Skeletal muscle tissue (tissue), 4 donors: ENCODE results near the gene HCRTR1. TPM values are rescaled to one million over a fixed set of nuclear protein-coding genes. Genes with fewer than 3 reads are reported as not detected.

ENCODE experiments used
- H3K27ac ChIP-seq: one replicate; pipeline ENCODE4 v1.7.0; 2013; ENCODE audit warnings: mild to moderate bottlenecking, low read depth, low read length, inconsistent platforms
- H3K27me3 ChIP-seq, 3 donors: one replicate each; pipeline ENCODE4 v1.7.0; 2013; ENCODE audit warnings: low read length in 3 of 3; ENCODE audit not compliant: control insufficient read depth in 3 of 3, insufficient read depth in 3 of 3
- H3K36me3 ChIP-seq, 3 donors: one replicate each; pipeline ENCODE4 v1.7.0; 2013; ENCODE audit warnings: low read length in 3 of 3; ENCODE audit not compliant: control insufficient read depth in 3 of 3, insufficient read depth in 3 of 3
- H3K4me1 ChIP-seq, 3 donors: one replicate each; pipeline ENCODE4 v1.7.0; 2013; ENCODE audit warnings: low read length in 3 of 3, mild to moderate bottlenecking in 3 of 3; ENCODE audit not compliant: control insufficient read depth in 3 of 3, insufficient read depth in 3 of 3
- H3K4me3 ChIP-seq, 3 donors: one replicate each; pipeline ENCODE4 v1.7.0; 2013; ENCODE audit warnings: low read length in 3 of 3
- H3K9ac ChIP-seq, 3 donors: one replicate each; pipeline ENCODE4 v1.7.0; 2013; ENCODE audit warnings: low read length in 3 of 3, mild to moderate bottlenecking in 3 of 3, moderate library complexity in 2 of 3, low read depth in 1 of 3
- H3K9me3 ChIP-seq, 3 donors: one replicate each; pipeline ENCODE4 v1.7.0; 2013; ENCODE audit warnings: low read length in 3 of 3; ENCODE audit not compliant: control insufficient read depth in 3 of 3
- total RNA-seq: library from RNA; depleted of rRNA; stranded (reverse); fragments of >200 nt; gene quantifications from one replicate; pipeline ENCODE4 v1.2.3, GENCODE V29; 2014
- donor health status: Osteomylitis.

The HCRTR1 gene
- total RNA-seq, 1 donor from 2014 or later, result not detected

GRCh38 chr1:31647106-31647505, 29.6 kb downstream of the HCRTR1 start:
- no peaks in the 10 kb centered on the region for H3K9me3 ChIP-seq
- peaks cover 0 to 4% (median 3%) of the 10 kb centered on the region in 3 donors for H3K36me3 ChIP-seq
- no peak overlapping the region for H3K4me3 ChIP-seq
- H3K9ac ChIP-seq, result no peak overlapping the region
- no peaks in the 10 kb centered on the region for H3K27me3 ChIP-seq
- H3K27ac ChIP-seq, result no peak overlapping the region
- H3K4me1 ChIP-seq, result peaks cover 26 to 36% (median 33%) of the 10 kb centered on the region in 3 donors

DNA sequence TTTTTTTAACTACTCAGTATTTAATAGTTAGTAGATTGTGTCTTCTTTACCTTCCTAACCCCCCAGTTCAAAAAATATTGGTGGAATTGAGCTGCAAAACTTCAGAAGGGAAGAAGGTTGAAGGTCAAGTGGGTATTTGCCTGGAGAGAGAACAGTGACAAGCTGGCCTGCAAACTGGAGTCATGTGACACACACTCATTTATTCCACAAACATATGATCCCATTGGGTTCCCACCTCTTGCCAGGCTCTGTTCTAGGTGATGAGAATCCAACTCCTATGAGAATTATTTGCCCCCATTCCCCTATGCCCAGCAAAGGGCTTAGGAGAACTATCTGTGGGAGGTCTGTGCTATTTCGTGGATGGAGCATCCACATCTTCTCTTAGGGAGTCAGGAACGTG, 30.7 kb downstream of the HCRTR1 start:
- H3K4me1 ChIP-seq, result peaks cover 20 to 28% (median 24%) of the 10 kb centered on the region in 3 donors
- no peak overlapping the region for H3K9ac ChIP-seq
- H3K27ac ChIP-seq, result peak overlapping the region; percentile 48
- H3K36me3 ChIP-seq, result peaks cover 0 to 5% (median 2%) of the 10 kb centered on the region in 3 donors
- H3K27me3 ChIP-seq, result no peaks in the 10 kb centered on the region
- H3K4me3 ChIP-seq, result no peak overlapping the region
- no peaks in the 10 kb centered on the region for H3K9me3 ChIP-seq

GRCh38 chr1:31648641-31649357, 31.3 kb downstream of the HCRTR1 start:
- H3K36me3 ChIP-seq, result peaks cover 0 to 6% (median 4%) of the 10 kb centered on the region in 3 donors
- H3K9ac ChIP-seq, result no peak overlapping the region
- no peaks in the 10 kb centered on the region for H3K9me3 ChIP-seq
- H3K4me1 ChIP-seq, result peaks cover 14 to 22% (median 18%) of the 10 kb centered on the region in 3 donors
- peak overlapping the region; percentile 48 for H3K27ac ChIP-seq
- H3K4me3 ChIP-seq, result no peak overlapping the region
- no peaks in the 10 kb centered on the region for H3K27me3 ChIP-seq

DNA sequence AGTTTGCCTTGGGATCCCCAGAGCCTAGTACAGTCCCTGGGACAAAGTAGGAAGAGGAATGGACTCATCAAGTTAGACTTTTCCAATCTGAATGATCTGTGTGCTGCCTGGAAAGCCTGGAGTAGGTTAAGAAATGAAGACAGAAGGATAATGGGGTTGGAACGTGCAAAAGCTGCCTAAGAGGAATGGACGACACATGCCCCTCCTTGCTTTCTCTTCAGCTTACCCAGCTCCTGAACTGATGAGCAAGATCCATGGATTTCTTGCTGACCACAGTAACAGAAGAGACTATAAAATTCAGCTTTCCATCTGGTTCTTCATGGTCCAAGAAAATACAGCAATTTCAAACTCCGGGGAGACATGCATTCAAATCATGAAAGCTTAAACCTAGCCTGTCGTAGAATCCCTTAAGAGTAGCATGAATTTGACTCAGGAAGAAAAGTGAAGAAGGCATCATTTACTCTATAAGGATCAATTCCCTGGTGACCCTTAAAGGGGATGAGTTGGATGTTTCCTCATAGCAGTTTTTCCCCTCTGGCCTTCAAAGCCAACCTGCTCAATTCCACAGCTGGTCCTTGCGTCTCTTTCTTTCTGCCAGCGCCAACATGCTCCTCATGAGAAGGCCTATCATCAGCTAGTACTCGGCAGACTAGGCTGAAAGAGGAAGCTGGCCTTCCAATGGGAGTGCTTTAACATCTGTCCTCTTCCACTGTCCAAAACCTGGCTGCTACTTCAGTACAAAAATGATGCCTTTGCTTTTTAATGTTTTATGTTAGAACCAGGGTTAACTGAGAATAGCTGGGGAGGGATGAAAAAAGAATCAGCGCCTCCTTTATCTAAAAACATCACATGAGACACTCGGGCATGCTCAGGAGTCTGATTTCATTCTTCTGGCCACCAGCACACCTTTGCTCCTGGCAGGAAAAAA, 32.9 kb downstream of the HCRTR1 start:
- Histone ChIP-seq H3K4me1 (peaks cover 9 to 15% (median 12%) of the 10 kb centered on the region in 3 donors), H3K36me3 (peaks cover 0 to 7% (median 2%) of the 10 kb centered on the region in 3 donors), H3K9me3 (no peaks in the 10 kb centered on the region), H3K4me3 (no peak overlapping the region), H3K27ac (no peak overlapping the region), H3K9ac (no peak overlapping the region), H3K27me3 (no peaks in the 10 kb centered on the region)

- Histone ChIP-seq H3K27me3 (no peaks in the 10 kb centered on the region), H3K9ac (no peak overlapping the region), H3K9me3 (no peaks in the 10 kb centered on the region), H3K27ac (no peak overlapping the region), H3K4me3 (no peak overlapping the region), H3K4me1 (peaks cover 4 to 11% (median 7%) of the 10 kb centered on the region in 3 donors), H3K36me3 (peaks cover 0 to 10% (median 2%) of the 10 kb centered on the region in 3 donors)
Measured at GRCh38 chr1:31651089-31651420, 33.6 kb downstream of the HCRTR1 start.

DNA sequence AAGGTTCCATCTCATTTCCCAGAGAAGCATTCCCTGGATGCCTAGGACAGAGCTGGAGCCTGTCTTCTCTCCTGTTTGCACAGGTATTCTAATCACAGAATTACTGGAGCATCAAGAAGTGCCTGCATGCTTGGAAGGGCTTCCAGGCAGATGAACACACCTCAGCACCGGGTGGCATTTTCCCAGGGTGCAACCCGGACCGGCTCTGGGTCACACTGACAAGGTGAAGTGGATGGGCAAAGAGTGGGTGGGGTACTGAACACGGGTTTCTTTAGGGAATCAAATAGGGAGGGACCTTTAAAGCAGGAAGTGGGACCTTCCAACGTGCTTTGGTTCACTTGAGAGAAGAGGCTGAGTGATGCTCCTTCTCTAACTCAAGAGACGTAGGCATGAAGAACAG, 34.3 kb downstream of the HCRTR1 start:
- no peaks in the 10 kb centered on the region for H3K27me3 ChIP-seq
- H3K4me1 ChIP-seq, result peaks cover 4 to 11% (median 7%) of the 10 kb centered on the region in 3 donors
- H3K4me3 ChIP-seq, result no peak overlapping the region

DNA sequence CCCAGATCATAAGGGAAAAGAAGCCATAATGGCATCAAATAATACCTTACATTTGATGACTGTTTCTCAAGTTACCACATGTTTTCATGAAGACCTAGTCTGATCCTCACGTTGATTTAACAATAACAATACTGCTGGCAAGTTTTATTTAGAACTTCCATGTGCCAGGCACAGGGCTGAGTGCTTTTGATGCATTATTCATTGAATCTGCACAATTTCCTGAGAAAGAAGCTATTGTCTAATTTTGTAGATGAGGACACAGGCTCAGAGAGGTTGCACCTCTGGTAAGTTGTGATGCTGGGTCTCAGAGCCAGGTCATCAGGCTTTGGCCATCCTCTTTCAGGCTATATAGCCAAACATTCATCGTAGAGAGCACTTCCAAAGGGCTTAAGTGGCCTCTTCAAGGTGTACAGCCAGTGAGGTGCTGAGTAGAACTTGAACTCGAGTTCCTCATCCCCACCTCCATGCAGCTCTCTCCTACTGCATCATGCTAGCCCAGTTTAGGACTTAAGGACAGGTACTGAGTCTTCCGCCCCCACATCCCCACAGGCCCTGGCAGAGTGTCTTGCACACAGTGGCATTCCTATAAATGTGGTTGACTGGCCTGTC, 35.5 kb downstream of the HCRTR1 start:
- H3K9ac ChIP-seq, result no peak overlapping the region
- H3K27me3 ChIP-seq, result no peaks in the 10 kb centered on the region
- peaks cover 4 to 11% (median 6%) of the 10 kb centered on the region in 3 donors for H3K4me1 ChIP-seq
- no peak overlapping the region for H3K27ac ChIP-seq
- H3K36me3 ChIP-seq, result peaks cover 0 to 14% (median 2%) of the 10 kb centered on the region in 3 donors
- H3K4me3 ChIP-seq, result no peak overlapping the region
- H3K9me3 ChIP-seq, result no peaks in the 10 kb centered on the region

More for the DNA sequence above, 34.3 kb downstream of the HCRTR1 start:
- H3K9ac ChIP-seq, result no peak overlapping the region
- peaks cover 0 to 11% (median 2%) of the 10 kb centered on the region in 3 donors for H3K36me3 ChIP-seq
- H3K27ac ChIP-seq, result no peak overlapping the region
- H3K9me3 ChIP-seq, result no peaks in the 10 kb centered on the region

GRCh38 chr1:31653717-31654473, 36.4 kb downstream of the HCRTR1 start:
- Histone ChIP-seq H3K27ac (no peak overlapping the region), H3K4me3 (no peak overlapping the region), H3K36me3 (peaks cover 0 to 21% (median 2%) of the 10 kb centered on the region in 3 donors), H3K9me3 (no peaks in the 10 kb centered on the region), H3K4me1 (peaks cover 4 to 11% (median 4%) of the 10 kb centered on the region in 3 donors), H3K9ac (no peak overlapping the region), H3K27me3 (no peaks in the 10 kb centered on the region)

DNA sequence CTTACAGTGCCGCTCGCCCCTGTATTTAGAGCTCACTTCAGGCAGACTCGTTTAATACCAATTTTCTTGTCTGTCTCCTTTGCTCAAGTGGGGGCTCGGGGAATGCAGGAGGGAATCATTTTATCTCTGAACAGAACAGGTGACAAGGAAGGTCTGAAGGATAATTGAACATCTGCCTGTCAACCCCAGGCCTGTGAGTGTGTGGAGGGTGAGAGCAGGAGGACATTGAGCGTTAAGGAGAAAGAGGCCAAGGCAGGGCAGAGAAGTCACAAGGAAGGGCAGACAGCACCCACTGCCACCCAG, 36.9 kb downstream of the HCRTR1 start:
- Histone ChIP-seq H3K4me1 (peaks cover 4 to 13% (median 4%) of the 10 kb centered on the region in 3 donors), H3K27me3 (no peaks in the 10 kb centered on the region), H3K36me3 (peaks cover 0 to 24% (median 2%) of the 10 kb centered on the region in 3 donors), H3K9ac (no peak overlapping the region), H3K9me3 (no peaks in the 10 kb centered on the region), H3K4me3 (no peak overlapping the region), H3K27ac (no peak overlapping the region)
